WTC11 (cell line): ENCODE results near the gene SNAPC5. TPM values are rescaled to one million over a fixed set of nuclear protein-coding genes. Genes with fewer than 3 reads are reported as not detected.

Experiments used
- CREB1 ChIP-seq: sonication (generic); formaldehyde crosslinking; IDR thresholded peaks from 2 replicates; pipeline ENCODE4 v1.8.0; 2023; ENCODE audit warnings: mild to moderate bottlenecking, missing genetic modification reagents
- CREM ChIP-seq: sonication (generic); formaldehyde crosslinking; IDR thresholded peaks from 2 replicates; pipeline ENCODE4 v1.8.1; 2022; ENCODE audit warnings: mild to moderate bottlenecking, missing genetic modification reagents, moderate library complexity
- ERG ChIP-seq: fragments of 250-450 bp; sonication (Bioruptor Pico); IDR thresholded peaks from 2 replicates; pipeline ENCODE4 v1.8.0; 2021; ENCODE audit warnings: mild to moderate bottlenecking
- FOXP4 ChIP-seq: sonication (generic); formaldehyde crosslinking; IDR thresholded peaks from 2 replicates; pipeline ENCODE4 v1.8.0; 2022; ENCODE audit warnings: mild to moderate bottlenecking, missing genetic modification reagents
- GRHL2 ChIP-seq: fragments of 250-450 bp; sonication (Bioruptor Pico); IDR thresholded peaks from 2 replicates; pipeline ENCODE4 v1.8.0; 2022; ENCODE audit warnings: mild to moderate bottlenecking, moderate library complexity; ENCODE audit not compliant: insufficient replicate concordance, severe bottlenecking
- HMGA2 ChIP-seq: fragments of 250-450 bp; sonication (Bioruptor Pico); IDR thresholded peaks from 2 replicates; pipeline ENCODE4 v1.4.0; 2021; ENCODE audit warnings: mild to moderate bottlenecking, moderate library complexity
- NFATC4 ChIP-seq: fragments of 250-450 bp; sonication (Bioruptor Pico); IDR thresholded peaks from 2 replicates; pipeline ENCODE4 v1.9.0; 2021; ENCODE audit warnings: mild to moderate bottlenecking
- NR2C2 ChIP-seq: sonication (generic); formaldehyde crosslinking; IDR thresholded peaks from 2 replicates; pipeline ENCODE4 v1.8.0; 2022; ENCODE audit warnings: mild to moderate bottlenecking, missing genetic modification reagents
- NR3C1 ChIP-seq: sonication (generic); formaldehyde crosslinking; conservative IDR thresholded peaks from 2 replicates; pipeline ENCODE4 v1.8.1; 2023; ENCODE audit warnings: low read depth, mild to moderate bottlenecking, missing genetic modification reagents
- OVOL2 ChIP-seq: fragments of 250-450 bp; sonication (Bioruptor Pico); IDR thresholded peaks from 2 replicates; pipeline ENCODE4 v1.9.0; 2021; ENCODE audit warnings: mild to moderate bottlenecking, borderline replicate concordance
- PRDM15 ChIP-seq: sonication (generic); formaldehyde crosslinking; IDR thresholded peaks from 2 replicates; pipeline ENCODE4 v1.8.0; 2022; ENCODE audit warnings: missing genetic modification reagents
- PRRX2 ChIP-seq: fragments of 250-450 bp; sonication (Bioruptor Pico); IDR thresholded peaks from 2 replicates; pipeline ENCODE4 v1.8.0; 2021; ENCODE audit warnings: mild to moderate bottlenecking
- RELA ChIP-seq: sonication (generic); formaldehyde crosslinking; IDR thresholded peaks from 2 replicates; pipeline ENCODE4 v1.8.1; 2022; ENCODE audit warnings: missing genetic modification reagents, mild to moderate bottlenecking, borderline replicate concordance
- STAT6 ChIP-seq: sonication (generic); formaldehyde crosslinking; conservative IDR thresholded peaks from 2 replicates; pipeline ENCODE4 v1.8.1; 2023; ENCODE audit warnings: mild to moderate bottlenecking, low read depth, missing genetic modification reagents, moderate library complexity
- USF1 ChIP-seq: sonication (generic); formaldehyde crosslinking; IDR thresholded peaks from 2 replicates; pipeline ENCODE4 v1.8.0; 2022; ENCODE audit warnings: mild to moderate bottlenecking, missing genetic modification reagents
- ZNF138 ChIP-seq: sonication (generic); formaldehyde crosslinking; conservative IDR thresholded peaks from 2 replicates; pipeline ENCODE4 v1.8.1; 2022; ENCODE audit warnings: mild to moderate bottlenecking, moderate library complexity, missing genetic modification reagents
- ZNF232 ChIP-seq: sonication (generic); formaldehyde crosslinking; IDR thresholded peaks from 2 replicates; pipeline ENCODE4 v1.8.0; 2022; ENCODE audit warnings: mild to moderate bottlenecking, missing genetic modification reagents
- ZNF416 ChIP-seq: fragments of 250-450 bp; sonication (Bioruptor Pico); IDR thresholded peaks from 2 replicates; pipeline ENCODE4 v1.9.0; 2021; ENCODE audit warnings: mild to moderate bottlenecking, inconsistent platforms
- ZNF425 ChIP-seq: fragments of 250-450 bp; sonication (Bioruptor Pico); conservative IDR thresholded peaks from 2 replicates; pipeline ENCODE4 v1.9.0; 2021; ENCODE audit warnings: mild to moderate bottlenecking
- total RNA-seq: library from RNA; stranded (reverse); gene quantifications from 3 replicates; pipeline ENCODE4 v1.2.3, GENCODE V29; 2021
- TF ChIP-seq, protein P1 (sequence below): sonication (generic); formaldehyde crosslinking; IDR thresholded peaks from 2 replicates; pipeline ENCODE4 v1.8.1; 2023; ENCODE audit warnings: mild to moderate bottlenecking, moderate library complexity, missing genetic modification reagents

The SNAPC5 gene
- total RNA-seq, 1 experiment from 2014 or later = 21.1 TPM

DNA sequence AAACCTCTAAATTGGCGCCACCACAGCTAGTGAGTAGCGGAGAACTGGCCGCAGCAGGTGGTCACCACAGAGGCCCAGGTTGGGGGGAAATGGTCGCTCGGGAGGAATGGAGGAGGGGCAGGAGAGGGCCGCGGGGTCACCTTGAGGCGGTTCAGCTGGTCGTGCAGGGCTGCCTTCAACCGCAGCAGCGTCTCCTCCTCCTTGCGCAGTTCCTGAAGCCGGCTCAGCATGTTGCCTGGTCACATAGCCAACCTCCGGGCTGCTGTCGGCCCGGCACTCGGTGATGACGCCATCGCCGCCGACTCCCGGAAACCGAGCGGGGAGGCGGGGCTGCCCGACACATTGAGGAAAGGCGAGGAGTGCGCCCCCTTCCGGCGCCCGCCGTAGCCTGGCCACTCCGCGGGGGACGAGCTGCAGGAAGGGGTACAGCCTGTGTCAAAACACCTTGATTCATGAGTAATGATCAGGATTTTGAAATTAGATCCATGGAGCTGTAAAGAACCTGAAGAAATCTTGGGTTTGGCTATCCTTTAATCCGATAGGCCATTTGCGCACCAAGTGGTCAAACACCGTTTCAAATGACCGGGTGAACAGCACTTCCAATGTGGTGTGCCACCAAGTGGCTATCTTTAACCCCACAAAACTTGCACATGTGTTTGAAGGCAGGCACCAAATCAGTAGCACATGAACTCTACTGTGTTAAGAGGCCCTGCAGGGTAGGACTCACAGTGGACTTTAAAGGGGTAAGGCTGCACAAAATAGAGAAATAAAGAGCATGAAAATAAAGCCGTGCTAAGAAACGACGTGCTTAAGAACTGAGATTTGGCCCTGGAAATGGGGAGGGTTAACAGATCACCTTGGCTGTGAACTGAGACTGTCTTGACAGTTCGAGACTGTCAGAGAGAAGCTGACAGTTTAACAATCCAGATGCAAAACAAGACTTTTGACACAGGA, at the start of gene SNAPC5 (continued):
- TF ChIP-seq ZNF425 (CRISPR knock-in tag) = peak; percentile 90
- no peak for TF ChIP-seq GRHL2 (CRISPR knock-in tag)
- TF ChIP-seq USF1 = no peak; the same call in 1 of the 2 replicates
- TF ChIP-seq STAT6 (CRISPR knock-in tag) = no peak
- peak; percentile 49; the same call in 1 of the 2 replicates for TF ChIP-seq FOXP4 (CRISPR knock-in tag)
- TF ChIP-seq ZNF138 (CRISPR knock-in tag) = 0 out of 2 replicates have a peak, but pooled peaks have one; percentile 36
- TF ChIP-seq NR3C1 (CRISPR knock-in tag) = no peak
- TF ChIP-seq OVOL2 = no peak
- no peak for TF ChIP-seq NR2C2 (CRISPR knock-in tag)
- peak; percentile 98 for TF ChIP-seq ZNF416 (CRISPR knock-in tag)
- peak; percentile 98 for TF ChIP-seq ERG
- TF ChIP-seq RELA = peak; percentile 85; the same call in 1 of the 2 replicates
- TF ChIP-seq ZNF232 (CRISPR knock-in tag) = peak; percentile 86
- 0 out of 2 replicates have a peak, but pooled peaks have one; percentile 18 for TF ChIP-seq PRDM15 (CRISPR knock-in tag)
- TF ChIP-seq HMGA2 (CRISPR knock-in tag) = no peak
- TF ChIP-seq NFATC4 (CRISPR knock-in tag) = peak; percentile 97
- TF ChIP-seq, protein P1, sequence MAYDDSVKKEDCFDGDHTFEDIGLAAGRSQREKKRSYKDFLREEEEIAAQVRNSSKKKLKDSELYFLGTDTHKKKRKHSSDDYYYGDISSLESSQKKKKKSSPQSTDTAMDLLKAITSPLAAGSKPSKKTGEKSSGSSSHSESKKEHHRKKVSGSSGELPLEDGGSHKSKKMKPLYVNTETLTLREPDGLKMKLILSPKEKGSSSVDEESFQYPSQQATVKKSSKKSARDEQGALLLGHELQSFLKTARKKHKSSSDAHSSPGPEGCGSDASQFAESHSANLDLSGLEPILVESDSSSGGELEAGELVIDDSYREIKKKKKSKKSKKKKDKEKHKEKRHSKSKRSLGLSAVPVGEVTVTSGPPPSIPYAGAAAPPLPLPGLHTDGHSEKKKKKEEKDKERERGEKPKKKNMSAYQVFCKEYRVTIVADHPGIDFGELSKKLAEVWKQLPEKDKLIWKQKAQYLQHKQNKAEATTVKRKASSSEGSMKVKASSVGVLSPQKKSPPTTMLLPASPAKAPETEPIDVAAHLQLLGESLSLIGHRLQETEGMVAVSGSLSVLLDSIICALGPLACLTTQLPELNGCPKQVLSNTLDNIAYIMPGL (CRISPR knock-in tag) = peak; percentile 95
- peak; percentile 99 for TF ChIP-seq PRRX2
- TF ChIP-seq CREM = peak; percentile 98
- peak; percentile 95 for TF ChIP-seq CREB1
